Neutrophil (primary cell): ENCODE data around the gene CNTN4.

Experiments
- H3K27ac ChIP-seq: fragments of 200-600 bp; sonication (generic); 2 replicates; pipeline ENCODE4 v1.5.1; 2016; ENCODE audit warnings: mild to moderate bottlenecking, moderate library complexity
- H3K27me3 ChIP-seq: fragments of 200-600 bp; sonication (generic); 2 replicates; pipeline ENCODE4 v1.6.0; 2016; ENCODE audit warnings: mild to moderate bottlenecking
- H3K36me3 ChIP-seq: fragments of 200-600 bp; sonication (generic); 2 replicates; pipeline ENCODE4 v1.5.1; 2017
- H3K4me1 ChIP-seq, 2 experiments: fragments of 200-600 bp in 1 of 2; sonication (generic) in 1 of 2; 1 replicate in 1 of 2; 2 replicates in 1 of 2; pipeline versions ENCODE4 v1.5.1 to v1.6.1; 2013 to 2016; ENCODE audit warnings: low read depth in 1 of 2, low read length in 1 of 2, mild to moderate bottlenecking in 1 of 2, moderate library complexity in 1 of 2; ENCODE audit not compliant: control insufficient read depth in 1 of 2, insufficient read depth in 1 of 2
- H3K4me3 ChIP-seq, 2 experiments: fragments of 200-600 bp in 1 of 2; sonication (generic) in 1 of 2; 1 replicate in 1 of 2; 2 replicates in 1 of 2; pipeline ENCODE4 v1.5.1; 2013 to 2016; ENCODE audit warnings: low read depth in 1 of 2, low read length in 1 of 2, mild to moderate bottlenecking in 1 of 2, moderate library complexity in 1 of 2
- H3K9me3 ChIP-seq: fragments of 200-600 bp; sonication (generic); 2 replicates; pipeline ENCODE4 v1.5.1; 2016
- TF ChIP-seq, protein P1 (sequence below): fragments of 200-600 bp; sonication (generic); IDR thresholded peaks from 2 replicates; pipeline ENCODE4 v1.5.1; 2016; ENCODE audit warnings: antibody characterized with exemption

CNTN4 gene

DNA sequence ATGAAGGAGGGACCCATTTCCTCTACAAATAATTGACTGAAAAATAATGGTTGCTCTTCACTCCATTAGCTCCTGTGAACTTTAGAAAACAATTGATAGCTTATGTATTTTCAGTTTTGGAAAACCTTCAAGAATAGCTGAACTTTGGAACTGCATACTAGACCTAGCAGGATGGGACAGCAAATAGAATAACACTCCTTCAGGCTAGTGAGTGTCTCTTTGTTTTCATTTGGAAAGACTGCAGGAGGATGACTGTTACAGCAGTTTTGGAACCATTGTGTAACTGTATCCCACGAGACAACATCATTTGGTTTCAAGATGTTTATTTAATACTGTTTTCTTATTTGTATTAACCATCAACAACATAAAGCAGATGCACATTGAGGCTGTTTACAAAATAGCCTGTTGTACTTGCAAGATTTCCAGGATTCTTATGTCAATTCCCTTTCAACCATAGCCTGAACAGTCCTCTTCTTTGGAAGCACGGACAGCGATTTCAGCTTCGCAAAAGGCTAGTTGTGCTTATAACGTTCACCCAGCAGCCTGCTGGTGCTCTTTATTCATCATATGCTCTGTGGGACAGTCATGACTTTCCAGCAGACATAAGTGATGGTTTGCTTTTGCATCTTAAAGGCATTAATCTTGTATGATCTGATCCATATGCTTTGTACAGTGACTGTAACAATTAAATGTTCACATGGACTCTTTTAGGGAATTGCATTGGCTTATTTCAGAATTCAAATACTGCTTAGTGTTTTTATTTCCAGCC is 676.0 kb downstream of the CNTN4 start:
- TF ChIP-seq, protein P1, sequence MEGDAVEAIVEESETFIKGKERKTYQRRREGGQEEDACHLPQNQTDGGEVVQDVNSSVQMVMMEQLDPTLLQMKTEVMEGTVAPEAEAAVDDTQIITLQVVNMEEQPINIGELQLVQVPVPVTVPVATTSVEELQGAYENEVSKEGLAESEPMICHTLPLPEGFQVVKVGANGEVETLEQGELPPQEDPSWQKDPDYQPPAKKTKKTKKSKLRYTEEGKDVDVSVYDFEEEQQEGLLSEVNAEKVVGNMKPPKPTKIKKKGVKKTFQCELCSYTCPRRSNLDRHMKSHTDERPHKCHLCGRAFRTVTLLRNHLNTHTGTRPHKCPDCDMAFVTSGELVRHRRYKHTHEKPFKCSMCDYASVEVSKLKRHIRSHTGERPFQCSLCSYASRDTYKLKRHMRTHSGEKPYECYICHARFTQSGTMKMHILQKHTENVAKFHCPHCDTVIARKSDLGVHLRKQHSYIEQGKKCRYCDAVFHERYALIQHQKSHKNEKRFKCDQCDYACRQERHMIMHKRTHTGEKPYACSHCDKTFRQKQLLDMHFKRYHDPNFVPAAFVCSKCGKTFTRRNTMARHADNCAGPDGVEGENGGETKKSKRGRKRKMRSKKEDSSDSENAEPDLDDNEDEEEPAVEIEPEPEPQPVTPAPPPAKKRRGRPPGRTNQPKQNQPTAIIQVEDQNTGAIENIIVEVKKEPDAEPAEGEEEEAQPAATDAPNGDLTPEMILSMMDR = no peak
- H3K27ac ChIP-seq = no peak overlapping the region
- no peaks in the 10 kb centered on the region for H3K4me1 ChIP-seq
- no peaks in the 10 kb centered on the region for H3K27me3 ChIP-seq
- no peaks in the 10 kb centered on the region for H3K36me3 ChIP-seq
- no peak overlapping the region for H3K4me3 ChIP-seq
- no peaks in the 10 kb centered on the region for H3K9me3 ChIP-seq

DNA sequence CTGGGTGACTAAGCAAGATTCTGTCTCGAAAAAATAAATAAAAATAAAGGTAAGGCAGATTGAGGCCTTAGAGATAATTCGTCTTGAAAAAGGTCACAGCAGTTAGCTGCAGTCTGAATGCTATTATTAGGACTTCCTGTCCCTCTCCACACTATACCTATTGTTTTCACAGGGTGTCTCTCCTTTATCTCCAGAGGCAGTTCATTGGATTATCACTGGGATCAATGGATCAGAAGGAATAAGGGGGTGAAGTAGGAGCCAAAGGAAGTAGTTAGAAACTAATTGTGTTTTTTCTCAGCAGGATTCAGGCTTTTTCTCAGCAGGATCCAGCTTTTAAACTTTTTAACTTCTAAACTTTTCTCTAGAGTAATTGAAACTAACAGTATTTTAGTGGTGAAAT is 684.6 kb downstream of the CNTN4 start:
- Histone ChIP-seq H3K27me3 (no peaks in the 10 kb centered on the region), H3K9me3 (no peaks in the 10 kb centered on the region), H3K27ac (no peak overlapping the region), H3K4me3 (no peak overlapping the region), H3K36me3 (no peaks in the 10 kb centered on the region), H3K4me1 (no peaks in the 10 kb centered on the region)
- TF ChIP-seq, protein P1 = no peak

DNA sequence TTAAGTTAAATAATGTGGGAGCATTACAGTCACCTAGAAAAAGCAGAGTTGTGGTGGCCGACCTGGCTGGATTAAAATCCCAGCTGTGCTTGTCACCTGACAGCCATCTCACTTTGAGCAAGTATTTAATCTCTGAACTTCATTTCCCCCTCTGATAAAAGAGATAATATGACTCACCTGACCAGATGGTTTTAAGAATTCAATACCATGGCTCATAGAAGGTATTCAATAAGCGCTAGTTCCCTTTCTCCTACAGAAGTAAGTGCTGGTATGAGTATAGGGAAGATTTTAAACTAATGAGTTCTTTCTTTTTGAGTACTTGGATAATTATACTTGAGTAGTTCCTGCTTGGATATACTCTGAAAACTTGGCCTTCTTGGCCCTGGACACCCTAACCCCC is 686.0 kb downstream of the CNTN4 start:
- TF ChIP-seq, protein P1 = no peak
- Histone ChIP-seq H3K36me3 (no peaks in the 10 kb centered on the region), H3K27ac (no peak overlapping the region), H3K27me3 (no peaks in the 10 kb centered on the region), H3K9me3 (no peaks in the 10 kb centered on the region), H3K4me3 (no peak overlapping the region), H3K4me1 (no peaks in the 10 kb centered on the region)

DNA sequence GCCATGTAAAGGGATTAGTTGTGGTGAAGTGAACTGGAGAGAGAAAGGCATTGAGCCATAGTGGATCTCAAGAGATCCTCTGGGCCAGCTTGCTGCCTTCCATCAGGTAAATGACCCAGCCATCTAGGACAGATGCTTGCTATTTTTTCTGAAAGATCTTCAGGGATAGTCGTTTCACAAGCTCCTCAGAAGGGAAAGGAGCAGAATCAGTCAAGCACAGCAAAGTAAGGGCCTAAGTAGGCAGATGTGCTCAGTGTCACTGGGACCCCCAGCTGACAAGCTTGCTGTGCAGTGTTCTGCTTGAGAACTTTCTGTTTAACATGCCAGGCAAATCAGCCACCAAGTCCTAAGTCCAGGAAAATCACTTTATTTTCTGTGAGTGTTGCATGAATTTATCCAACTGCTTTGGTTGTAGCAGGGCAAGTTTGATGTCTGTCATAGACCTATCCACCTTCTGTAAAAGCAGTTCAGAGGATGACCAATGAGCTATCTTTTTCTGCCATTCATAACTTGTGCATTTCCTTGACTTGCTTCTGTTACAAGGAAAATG is 691.7 kb downstream of the CNTN4 start:
- Histone ChIP-seq H3K27me3 (no peaks in the 10 kb centered on the region), H3K9me3 (no peaks in the 10 kb centered on the region), H3K4me1 (no peaks in the 10 kb centered on the region), H3K27ac (no peak overlapping the region), H3K4me3 (no peak overlapping the region), H3K36me3 (no peaks in the 10 kb centered on the region)
- TF ChIP-seq, protein P1 = no peak

DNA sequence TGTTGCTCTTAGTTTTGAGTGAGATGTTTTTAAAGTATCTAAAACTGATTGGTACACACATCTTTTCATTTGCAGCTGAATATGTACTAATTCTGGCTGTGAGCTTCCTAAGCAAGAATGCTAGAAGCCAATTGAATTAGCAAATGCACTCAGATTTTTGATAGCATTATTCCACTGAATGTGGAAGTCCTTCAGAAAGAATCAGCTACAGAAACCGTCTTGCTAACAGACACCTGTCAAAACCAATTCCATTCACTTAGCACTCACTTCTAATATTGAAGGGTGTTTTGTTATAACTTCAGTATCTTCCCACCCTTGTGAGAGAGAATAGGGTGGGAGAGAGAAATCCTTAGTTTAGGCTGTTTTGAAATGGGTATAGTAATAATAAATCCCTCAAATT is 693.8 kb downstream of the CNTN4 start:
- Histone ChIP-seq H3K9me3 (no peaks in the 10 kb centered on the region), H3K36me3 (no peaks in the 10 kb centered on the region), H3K27me3 (no peaks in the 10 kb centered on the region), H3K4me3 (no peak overlapping the region), H3K27ac (no peak overlapping the region), H3K4me1 (no peaks in the 10 kb centered on the region)
- TF ChIP-seq, protein P1 = no peak
